Keratinocyte (primary cell): Measurements from ENCODE around the gene ABI3.

Source experiments
- EZH2 ChIP-seq: IDR thresholded peaks from one replicate; pipeline ENCODE4 v1.6.1; 2012; ENCODE audit warnings: inconsistent platforms, mild to moderate bottlenecking, low read length, moderate library complexity
- TF ChIP-seq, protein P1 (sequence below), 3 experiments: IDR thresholded peaks in 1 of 3; conservative IDR thresholded peaks in 1 of 3; optimal IDR thresholded peaks in 1 of 3; 2 replicates in 2 of 3; 3 replicates in 1 of 3; pipeline versions ENCODE3 to v1.5.1; 2011; ENCODE audit warnings: low read length in 3 of 3, mild to moderate bottlenecking in 3 of 3, moderate library complexity in 2 of 3, control low read depth in 1 of 3, inconsistent platforms in 1 of 3; ENCODE audit not compliant: insufficient read depth in 2 of 3; ENCODE audit errors: extremely low read depth in 1 of 3

GRCh38 chr17:49241040-49241439, 30.5 kb downstream of the ABI3 start:
- TF ChIP-seq, protein P1, sequence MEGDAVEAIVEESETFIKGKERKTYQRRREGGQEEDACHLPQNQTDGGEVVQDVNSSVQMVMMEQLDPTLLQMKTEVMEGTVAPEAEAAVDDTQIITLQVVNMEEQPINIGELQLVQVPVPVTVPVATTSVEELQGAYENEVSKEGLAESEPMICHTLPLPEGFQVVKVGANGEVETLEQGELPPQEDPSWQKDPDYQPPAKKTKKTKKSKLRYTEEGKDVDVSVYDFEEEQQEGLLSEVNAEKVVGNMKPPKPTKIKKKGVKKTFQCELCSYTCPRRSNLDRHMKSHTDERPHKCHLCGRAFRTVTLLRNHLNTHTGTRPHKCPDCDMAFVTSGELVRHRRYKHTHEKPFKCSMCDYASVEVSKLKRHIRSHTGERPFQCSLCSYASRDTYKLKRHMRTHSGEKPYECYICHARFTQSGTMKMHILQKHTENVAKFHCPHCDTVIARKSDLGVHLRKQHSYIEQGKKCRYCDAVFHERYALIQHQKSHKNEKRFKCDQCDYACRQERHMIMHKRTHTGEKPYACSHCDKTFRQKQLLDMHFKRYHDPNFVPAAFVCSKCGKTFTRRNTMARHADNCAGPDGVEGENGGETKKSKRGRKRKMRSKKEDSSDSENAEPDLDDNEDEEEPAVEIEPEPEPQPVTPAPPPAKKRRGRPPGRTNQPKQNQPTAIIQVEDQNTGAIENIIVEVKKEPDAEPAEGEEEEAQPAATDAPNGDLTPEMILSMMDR (optimal IDR thresholded peaks at IDR 0.05 in 1 of 3, IDR thresholded peaks at IDR 0.05 in 1 of 3, conservative IDR thresholded peaks at IDR 0.05 in 1 of 3; ENCODE audit: extremely low read depth in 1 of 3, insufficient read depth in 2 of 3, low read length in 3 of 3): no peak
- TF ChIP-seq EZH2: no peak
